Adrenal gland (tissue), 5 donors: ENCODE data around the gene ARRB2.
A peak's percentile ranks its signal among the peaks of the same experiment; 100 is the strongest.

Experiments used
- POLR2A ChIP-seq, 2 donors: fragments of 450-650 bp; IDR thresholded peaks; one replicate each; pipeline ENCODE4 v1.6.1; 2017; ENCODE audit warnings: antibody characterized with exemption in 2 of 2, mild to moderate bottlenecking in 2 of 2, moderate library complexity in 1 of 2
- TF ChIP-seq, protein P1 (sequence below), 6 experiments: fragments of 450-650 bp in 4 of 6; fragments of 200-600 bp in 2 of 6; sonication (generic) in 1 of 6; IDR thresholded peaks; 1 replicate in 5 of 6; 2 replicates in 1 of 6; pipeline versions ENCODE4 v1.5.1 to v1.8.0; 2016 to 2021; ENCODE audit warnings: antibody characterized with exemption in 6 of 6, mild to moderate bottlenecking in 2 of 6, moderate library complexity in 1 of 6
- donor health status: DM: no; HTN: no; CAD: no.

DNA sequence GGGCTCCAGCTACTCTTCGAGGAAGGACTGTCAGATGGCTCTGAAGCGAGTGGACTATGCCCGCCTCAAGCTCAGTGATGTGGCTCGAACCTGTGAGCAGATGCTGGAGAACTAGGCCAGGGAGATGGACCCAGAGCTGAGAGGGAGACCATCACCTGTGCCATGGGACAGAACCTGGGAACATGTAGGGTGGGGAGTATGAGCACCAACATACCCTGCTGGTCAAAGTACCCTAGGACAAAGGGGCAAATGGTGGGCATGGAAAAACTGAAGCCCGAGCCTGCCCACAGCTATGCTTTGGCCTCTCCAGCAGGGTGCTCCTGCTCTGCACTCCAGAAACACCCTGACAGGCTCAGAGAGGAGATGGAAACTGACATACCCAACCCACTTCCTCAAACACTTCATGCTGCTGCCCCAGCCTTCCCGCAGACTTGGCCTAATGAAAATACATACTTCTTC, 22.7 kb downstream of the ARRB2 start:
- no peak for TF ChIP-seq POLR2A (IDR thresholded peaks at IDR 0.05)
- TF ChIP-seq, protein P1, sequence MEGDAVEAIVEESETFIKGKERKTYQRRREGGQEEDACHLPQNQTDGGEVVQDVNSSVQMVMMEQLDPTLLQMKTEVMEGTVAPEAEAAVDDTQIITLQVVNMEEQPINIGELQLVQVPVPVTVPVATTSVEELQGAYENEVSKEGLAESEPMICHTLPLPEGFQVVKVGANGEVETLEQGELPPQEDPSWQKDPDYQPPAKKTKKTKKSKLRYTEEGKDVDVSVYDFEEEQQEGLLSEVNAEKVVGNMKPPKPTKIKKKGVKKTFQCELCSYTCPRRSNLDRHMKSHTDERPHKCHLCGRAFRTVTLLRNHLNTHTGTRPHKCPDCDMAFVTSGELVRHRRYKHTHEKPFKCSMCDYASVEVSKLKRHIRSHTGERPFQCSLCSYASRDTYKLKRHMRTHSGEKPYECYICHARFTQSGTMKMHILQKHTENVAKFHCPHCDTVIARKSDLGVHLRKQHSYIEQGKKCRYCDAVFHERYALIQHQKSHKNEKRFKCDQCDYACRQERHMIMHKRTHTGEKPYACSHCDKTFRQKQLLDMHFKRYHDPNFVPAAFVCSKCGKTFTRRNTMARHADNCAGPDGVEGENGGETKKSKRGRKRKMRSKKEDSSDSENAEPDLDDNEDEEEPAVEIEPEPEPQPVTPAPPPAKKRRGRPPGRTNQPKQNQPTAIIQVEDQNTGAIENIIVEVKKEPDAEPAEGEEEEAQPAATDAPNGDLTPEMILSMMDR (IDR thresholded peaks at IDR 0.05), result peak in 5 of 6 experiments; percentile 20 to 35 (median 31)
